ENCODE measurements around the gene SLC44A5.
A peak's percentile ranks its signal among the peaks of the same experiment; 100 is the strongest.

SLC44A5 gene

DNA sequence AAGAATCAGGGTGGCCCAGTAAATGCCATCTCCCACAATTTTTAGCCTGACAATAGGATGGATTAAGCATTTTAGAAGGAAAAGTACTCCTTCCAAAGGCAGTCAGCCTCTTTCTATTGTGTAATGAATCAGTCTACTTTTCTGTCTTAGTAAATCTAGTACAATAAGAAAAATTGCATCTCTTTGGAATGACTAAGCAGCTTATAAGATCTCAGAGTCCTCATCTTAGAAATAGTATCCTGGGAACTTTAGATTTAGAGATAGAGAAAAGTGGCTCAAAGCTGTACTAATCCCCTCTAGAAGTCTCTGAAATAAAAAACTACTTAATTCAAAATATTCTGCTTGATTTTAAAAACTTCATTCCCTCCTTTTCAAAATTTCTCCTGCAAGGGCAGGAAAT, 81.4 kb downstream of the SLC44A5 start:
- TF ChIP-seq, protein P1, sequence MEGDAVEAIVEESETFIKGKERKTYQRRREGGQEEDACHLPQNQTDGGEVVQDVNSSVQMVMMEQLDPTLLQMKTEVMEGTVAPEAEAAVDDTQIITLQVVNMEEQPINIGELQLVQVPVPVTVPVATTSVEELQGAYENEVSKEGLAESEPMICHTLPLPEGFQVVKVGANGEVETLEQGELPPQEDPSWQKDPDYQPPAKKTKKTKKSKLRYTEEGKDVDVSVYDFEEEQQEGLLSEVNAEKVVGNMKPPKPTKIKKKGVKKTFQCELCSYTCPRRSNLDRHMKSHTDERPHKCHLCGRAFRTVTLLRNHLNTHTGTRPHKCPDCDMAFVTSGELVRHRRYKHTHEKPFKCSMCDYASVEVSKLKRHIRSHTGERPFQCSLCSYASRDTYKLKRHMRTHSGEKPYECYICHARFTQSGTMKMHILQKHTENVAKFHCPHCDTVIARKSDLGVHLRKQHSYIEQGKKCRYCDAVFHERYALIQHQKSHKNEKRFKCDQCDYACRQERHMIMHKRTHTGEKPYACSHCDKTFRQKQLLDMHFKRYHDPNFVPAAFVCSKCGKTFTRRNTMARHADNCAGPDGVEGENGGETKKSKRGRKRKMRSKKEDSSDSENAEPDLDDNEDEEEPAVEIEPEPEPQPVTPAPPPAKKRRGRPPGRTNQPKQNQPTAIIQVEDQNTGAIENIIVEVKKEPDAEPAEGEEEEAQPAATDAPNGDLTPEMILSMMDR (IDR thresholded peaks at IDR 0.05), result no peak
- peaks cover 3% of the 10 kb centered on the region for H3K27me3 Mint-ChIP-seq (ENCODE audit: low read depth, poor library complexity)
- H3K27ac Mint-ChIP-seq, result no peak overlapping the region
- no peaks in the 10 kb centered on the region for H3K4me1 Mint-ChIP-seq
- no peaks in the 10 kb centered on the region for H3K36me3 Mint-ChIP-seq (ENCODE audit: low read depth)
- DNase-seq, result no peak
- H3K9me3 Mint-ChIP-seq, result no peaks in the 10 kb centered on the region
- no peak overlapping the region for H3K4me3 Mint-ChIP-seq

DNA sequence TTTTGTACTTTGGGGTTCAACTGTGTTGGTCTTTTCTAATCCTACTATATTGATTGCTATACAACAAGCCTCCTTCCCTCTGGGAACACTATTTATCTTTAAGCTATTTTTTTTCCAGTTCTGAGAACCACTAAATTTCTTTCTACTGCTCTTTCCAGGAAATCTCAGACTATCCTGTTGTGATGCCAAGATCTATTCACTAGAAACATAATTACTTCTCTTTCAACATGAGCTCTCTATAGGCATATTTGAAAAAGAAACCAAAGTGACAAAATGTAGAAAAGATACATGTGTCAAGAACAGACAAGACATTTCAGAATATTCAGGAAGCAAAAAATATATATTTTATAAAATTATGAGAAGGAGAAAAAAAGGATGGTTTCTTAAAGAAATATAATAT, 82.9 kb downstream of the SLC44A5 start:
- TF ChIP-seq, protein P1 (IDR thresholded peaks at IDR 0.05), result no peak
- no peak overlapping the region for H3K27ac Mint-ChIP-seq
- no peaks in the 10 kb centered on the region for H3K36me3 Mint-ChIP-seq (ENCODE audit: low read depth)
- H3K4me1 Mint-ChIP-seq, result no peaks in the 10 kb centered on the region
- no peak for DNase-seq
- H3K4me3 Mint-ChIP-seq, result no peak overlapping the region
- no peaks in the 10 kb centered on the region for H3K9me3 Mint-ChIP-seq
- peaks cover 3% of the 10 kb centered on the region for H3K27me3 Mint-ChIP-seq (ENCODE audit: low read depth, poor library complexity)

DNA sequence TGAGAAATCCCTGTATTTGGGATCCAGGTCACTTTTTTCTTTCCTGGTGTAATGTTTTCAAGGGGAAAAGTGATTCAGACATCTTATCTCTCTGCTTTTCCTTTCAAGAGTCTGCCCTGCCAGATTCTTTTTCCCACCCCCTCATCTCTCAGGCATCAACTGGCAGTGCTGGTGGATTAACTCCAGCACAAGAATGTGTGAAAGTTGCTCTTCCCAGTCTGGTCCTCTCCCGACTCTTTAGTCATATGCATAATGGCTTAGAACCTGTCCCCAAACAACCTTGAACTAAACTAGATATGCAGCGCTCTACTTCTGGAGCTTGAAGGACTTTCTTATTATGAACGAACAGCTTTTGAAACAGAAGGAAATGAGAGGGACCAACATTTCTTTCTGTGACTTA, 88.5 kb downstream of the SLC44A5 start:
- no peak for DNase-seq
- H3K4me3 Mint-ChIP-seq, result no peak overlapping the region
- H3K27me3 Mint-ChIP-seq (ENCODE audit: low read depth, poor library complexity), result no peaks in the 10 kb centered on the region
- TF ChIP-seq, protein P1 (IDR thresholded peaks at IDR 0.05), result no peak
- H3K36me3 Mint-ChIP-seq (ENCODE audit: low read depth), result no peaks in the 10 kb centered on the region
- H3K4me1 Mint-ChIP-seq, result peaks cover 11% of the 10 kb centered on the region
- peak overlapping the region; percentile 85 for H3K27ac Mint-ChIP-seq
- H3K9me3 Mint-ChIP-seq, result no peaks in the 10 kb centered on the region

DNA sequence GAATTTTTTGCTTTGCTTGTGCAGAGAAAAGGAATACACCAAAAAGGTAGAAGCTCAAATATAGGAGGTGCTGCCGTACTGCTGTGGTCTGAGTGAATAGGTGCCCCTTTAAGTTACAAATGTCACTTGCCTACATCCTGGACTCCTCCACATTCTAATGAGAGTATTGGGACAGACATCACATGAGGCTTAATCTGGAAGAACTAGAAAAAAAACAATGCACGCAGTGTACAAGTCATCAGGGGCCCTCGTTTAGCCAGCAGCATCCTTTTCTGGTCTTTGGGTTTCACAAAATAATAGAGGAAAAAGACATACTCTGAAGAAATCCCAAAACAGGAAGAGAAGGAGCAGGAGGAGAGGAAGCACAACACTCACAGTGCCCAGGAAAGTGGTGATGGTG, 89.3 kb downstream of the SLC44A5 start:
- DNase-seq, result no peak
- Mint-ChIP-seq H3K27me3 (ENCODE audit: low read depth, poor library complexity) (no peaks in the 10 kb centered on the region), H3K4me3 (no peak overlapping the region), H3K27ac (no peak overlapping the region), H3K9me3 (no peaks in the 10 kb centered on the region), H3K36me3 (ENCODE audit: low read depth) (no peaks in the 10 kb centered on the region), H3K4me1 (peaks cover 17% of the 10 kb centered on the region)
- TF ChIP-seq, protein P1 (IDR thresholded peaks at IDR 0.05), result no peak

DNA sequence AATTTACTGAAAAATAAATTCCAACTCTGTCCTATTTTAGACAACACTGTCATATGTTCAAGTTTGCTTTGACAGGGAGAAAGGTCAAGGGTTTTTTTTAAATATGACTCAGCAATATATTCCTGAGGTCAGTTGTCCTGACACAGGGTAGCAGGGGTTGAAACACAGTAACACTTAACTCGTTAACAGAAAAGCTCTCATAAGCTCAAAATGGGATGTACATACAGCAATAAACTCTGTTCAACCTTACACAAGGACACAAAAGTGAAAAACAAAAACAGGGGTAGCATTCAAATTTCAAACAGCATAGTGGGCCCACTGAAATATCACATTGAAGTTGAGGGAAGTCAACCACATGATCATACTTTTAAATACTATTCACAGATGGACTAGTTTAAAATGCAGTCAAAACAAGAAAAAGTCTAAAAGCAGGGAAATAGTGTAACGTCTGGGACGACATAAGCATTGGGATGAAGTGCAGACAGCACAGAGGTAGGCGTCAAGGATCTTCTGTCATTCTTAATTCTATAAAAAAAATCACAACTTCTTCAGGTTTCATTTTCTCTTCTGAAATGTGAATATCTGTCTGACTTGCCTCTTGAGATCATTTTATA, 89.9 kb downstream of the SLC44A5 start:
- TF ChIP-seq, protein P1 (IDR thresholded peaks at IDR 0.05), result no peak
- Mint-ChIP-seq H3K4me1 (peaks cover 17% of the 10 kb centered on the region), H3K9me3 (no peaks in the 10 kb centered on the region), H3K4me3 (no peak overlapping the region), H3K36me3 (ENCODE audit: low read depth) (no peaks in the 10 kb centered on the region), H3K27me3 (ENCODE audit: low read depth, poor library complexity) (no peaks in the 10 kb centered on the region), H3K27ac (no peak overlapping the region)
- DNase-seq, result no peak

DNA sequence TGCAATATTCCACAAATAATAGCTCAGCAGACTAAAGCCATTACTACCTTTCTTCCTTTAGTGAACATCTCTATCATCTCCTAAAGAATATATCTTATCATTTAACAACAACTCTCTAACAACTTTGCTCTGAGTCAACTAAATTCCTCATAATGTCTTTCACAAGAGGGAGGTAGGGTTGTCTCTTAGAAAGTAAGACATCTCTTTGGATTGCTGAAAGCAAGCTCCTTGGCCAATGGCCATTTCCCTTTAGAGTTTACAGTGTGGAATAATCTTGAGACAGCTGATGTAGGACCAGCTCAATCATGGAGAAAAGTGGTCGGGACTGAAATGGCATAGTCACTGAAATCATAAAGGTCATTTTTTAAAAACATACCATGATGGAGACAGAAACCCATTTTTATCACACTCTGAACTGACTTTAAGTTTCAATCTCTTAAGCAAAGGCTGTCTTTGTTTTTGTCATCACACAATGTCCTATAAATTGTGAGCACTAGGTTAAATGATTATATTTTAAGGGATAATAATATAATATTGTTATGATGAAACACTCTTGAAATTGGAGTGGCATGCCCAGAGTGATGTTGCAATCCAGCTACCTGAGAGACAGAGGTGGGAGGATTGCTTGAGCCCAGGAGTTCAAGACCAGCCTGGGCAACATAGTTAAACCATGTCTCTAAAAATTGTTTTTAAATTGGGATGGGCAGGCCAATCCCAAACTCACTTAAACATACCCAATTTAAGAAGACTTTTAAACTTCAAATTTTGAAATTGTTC, 91.1 kb downstream of the SLC44A5 start:
- Mint-ChIP-seq H3K4me1 (peaks cover 17% of the 10 kb centered on the region), H3K27ac (no peak overlapping the region), H3K27me3 (ENCODE audit: low read depth, poor library complexity) (no peaks in the 10 kb centered on the region), H3K4me3 (no peak overlapping the region), H3K9me3 (no peaks in the 10 kb centered on the region), H3K36me3 (ENCODE audit: low read depth) (no peaks in the 10 kb centered on the region)
- DNase-seq, result no peak
- TF ChIP-seq, protein P1 (IDR thresholded peaks at IDR 0.05), result no peak
